K562 (cell line): Measurements from ENCODE around the gene DPEP2. TPM values are rescaled to one million over a fixed set of nuclear protein-coding genes. Genes with fewer than 3 reads are reported as not detected.

Experiments
- GTF2F1 ChIP-seq: IDR thresholded peaks from 2 replicates; pipeline ENCODE4 v1.6.1; 2011; ENCODE audit warnings: low read depth, low read length, improper control_type of control experiment
- HEY1 ChIP-seq: fragments of 250-450 bp; sonication (Bioruptor Pico); IDR thresholded peaks from 2 replicates; pipeline ENCODE4 v1.5.0; 2020; ENCODE audit warnings: mild to moderate bottlenecking, moderate library complexity, borderline replicate concordance
- MAFK ChIP-seq: IDR thresholded peaks from 2 replicates; pipeline ENCODE4 v1.6.1; 2011; ENCODE audit warnings: low read length, improper control_type of control experiment
- SAFB ChIP-seq: fragments of 200-400 bp; formaldehyde crosslinking; IDR thresholded peaks from 2 replicates; pipeline ENCODE4 v1.6.1; 2017; ENCODE audit warnings: low read depth, low read length, borderline replicate concordance
- TAF9B ChIP-seq: fragments of 450-650 bp; IDR thresholded peaks from 2 replicates; pipeline ENCODE4 v1.6.1; 2018; ENCODE audit warnings: mild to moderate bottlenecking; ENCODE audit not compliant: partially characterized antibody
- TRIM28 ChIP-seq: fragments of 450-650 bp; IDR thresholded peaks from 2 replicates; pipeline ENCODE4 v1.6.1; 2017
- ZNF408 ChIP-seq: fragments of 250-450 bp; sonication (Bioruptor Pico); IDR thresholded peaks from 2 replicates; pipeline ENCODE4 v1.4.0; 2020; ENCODE audit warnings: low read depth, mild to moderate bottlenecking, moderate library complexity
- ZNF717 ChIP-seq: fragments of 250-450 bp; sonication (Bioruptor Pico); IDR thresholded peaks from 2 replicates; pipeline ENCODE4 v1.5.0; 2021
- polyA plus RNA-seq, 8 experiments: library from polyadenylated mRNA; depleted of rRNA in 4 of 8; stranded (reverse) in 5 of 8; unstranded in 3 of 8; fragments of >200 nt; fragmentation: Nextera tagmentation in 2 of 8; fragmentation: Illumina TruSeq in 1 of 8; extraction: Ambion mirVana in 2 of 8; extraction: Trizol in 1 of 8; gene quantifications; 2 replicates each; pipeline versions ENCODE4 v1.2.1 to v1.2.3, GENCODE V29; 2011 to 2014; ENCODE audit warnings: inconsistent platforms in 1 of 8, missing spikeins in 1 of 8
- total RNA-seq, 7 experiments: library from RNA; depleted of rRNA in 6 of 7; stranded (reverse); fragments of >200 nt in 6 of 7; fragmentation: Illumina TruSeq in 2 of 7; extraction: Trizol in 2 of 7; gene quantifications; 2 replicates each; pipeline versions ENCODE4 v1.2.1 to v1.2.3, GENCODE V29; 2011 to 2021; ENCODE audit warnings: low replicate concordance in 1 of 7
- TF ChIP-seq, protein P1 (sequence below): fragments of 450-650 bp; formaldehyde crosslinking; IDR thresholded peaks from 2 replicates; pipeline ENCODE4 v1.4.0; 2020; ENCODE audit warnings: mild to moderate bottlenecking, moderate library complexity
- TF ChIP-seq, protein P2 (sequence below), 3 experiments: fragments of 200-800 bp in 1 of 3; fragments of 250-450 bp in 1 of 3; fragments of 450-650 bp in 1 of 3; sonication (Bioruptor Pico) in 1 of 3; sonication (Bioruptor generic) in 1 of 3; formaldehyde crosslinking in 1 of 3; IDR thresholded peaks; 2 replicates each; pipeline versions ENCODE4 v1.6.1 to v1.8.0; 2016 to 2022; ENCODE audit warnings: mild to moderate bottlenecking in 2 of 3, missing genetic modification characterization in 2 of 3, missing compliant biosample characterization in 1 of 3, moderate library complexity in 1 of 3
- TF ChIP-seq, protein P3 (sequence below): fragments of 450-650 bp; IDR thresholded peaks from 2 replicates; pipeline ENCODE4 v1.6.1; 2018; ENCODE audit not compliant: partially characterized antibody
- TF ChIP-seq, protein P4 (sequence below): fragments of 250-450 bp; sonication (Bioruptor Pico); IDR thresholded peaks from 2 replicates; pipeline ENCODE4 v1.4.0; 2020; ENCODE audit warnings: mild to moderate bottlenecking, moderate library complexity
- TF ChIP-seq, protein P5 (sequence below): fragments of 450-650 bp; IDR thresholded peaks from 2 replicates; pipeline ENCODE4 v1.6.1; 2016

The DPEP2 gene
- total and polyA plus RNA-seq, 9 of the 15 experiments (the other 6 are each of a cell fraction or from before 2014, with no cell fraction given), result 0.14 to 1.2 (median 0.38) TPM

DNA sequence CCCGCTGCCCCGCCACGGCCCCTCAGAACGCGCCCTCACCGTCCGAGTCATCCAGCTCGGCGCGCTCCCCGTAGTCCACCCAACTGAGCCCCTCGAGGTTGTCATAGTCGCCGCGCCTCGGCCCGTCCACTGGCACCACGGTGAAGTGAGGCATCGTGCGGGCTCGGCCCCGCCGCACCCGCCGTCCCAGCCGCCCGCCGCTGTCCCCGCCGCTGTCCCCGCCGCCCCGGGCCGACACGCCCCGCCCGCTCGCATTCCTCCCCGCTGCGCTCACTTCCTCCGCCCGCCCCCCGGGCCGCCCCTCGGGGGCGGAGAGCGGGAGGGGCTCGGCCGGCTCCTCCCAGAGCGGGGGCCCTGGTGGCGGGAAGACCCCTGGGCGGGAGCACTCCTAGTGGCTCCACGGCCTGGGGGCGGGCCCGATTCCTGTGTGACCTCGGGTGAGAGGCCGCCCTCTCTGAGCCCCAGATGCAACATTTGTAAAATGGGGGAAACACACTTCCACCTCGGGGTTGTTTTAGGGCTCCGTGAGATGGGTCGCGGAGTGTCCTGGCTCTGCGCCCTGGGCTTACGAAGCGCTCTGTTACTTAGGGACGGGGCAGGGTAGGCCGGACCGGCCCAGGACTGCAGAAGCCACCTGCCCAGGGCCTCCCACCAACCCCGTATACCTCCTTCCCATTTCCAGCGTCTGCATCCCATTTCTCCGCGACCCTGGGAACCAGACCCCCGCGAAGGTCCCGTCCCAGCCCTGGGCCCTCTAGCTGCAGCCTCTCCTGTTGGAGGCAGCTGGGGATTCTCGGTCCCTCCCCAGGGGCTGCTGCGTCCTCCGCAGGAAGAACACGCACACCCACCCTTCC is 30.7 kb downstream of the DPEP2 start, which contains the start of gene SLC12A4 (continued):
- TF ChIP-seq SAFB (no peak), TAF9B (no peak), GTF2F1 (no peak), HEY1 (no peak), MAFK (no peak), TRIM28 (no peak), ZNF408 (CRISPR knock-in tag) (no peak), ZNF717 (CRISPR knock-in tag) (no peak)
- TF ChIP-seq, protein P1, sequence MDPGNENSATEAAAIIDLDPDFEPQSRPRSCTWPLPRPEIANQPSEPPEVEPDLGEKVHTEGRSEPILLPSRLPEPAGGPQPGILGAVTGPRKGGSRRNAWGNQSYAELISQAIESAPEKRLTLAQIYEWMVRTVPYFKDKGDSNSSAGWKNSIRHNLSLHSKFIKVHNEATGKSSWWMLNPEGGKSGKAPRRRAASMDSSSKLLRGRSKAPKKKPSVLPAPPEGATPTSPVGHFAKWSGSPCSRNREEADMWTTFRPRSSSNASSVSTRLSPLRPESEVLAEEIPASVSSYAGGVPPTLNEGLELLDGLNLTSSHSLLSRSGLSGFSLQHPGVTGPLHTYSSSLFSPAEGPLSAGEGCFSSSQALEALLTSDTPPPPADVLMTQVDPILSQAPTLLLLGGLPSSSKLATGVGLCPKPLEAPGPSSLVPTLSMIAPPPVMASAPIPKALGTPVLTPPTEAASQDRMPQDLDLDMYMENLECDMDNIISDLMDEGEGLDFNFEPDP (CRISPR knock-in tag), result no peak
- TF ChIP-seq, protein P2, sequence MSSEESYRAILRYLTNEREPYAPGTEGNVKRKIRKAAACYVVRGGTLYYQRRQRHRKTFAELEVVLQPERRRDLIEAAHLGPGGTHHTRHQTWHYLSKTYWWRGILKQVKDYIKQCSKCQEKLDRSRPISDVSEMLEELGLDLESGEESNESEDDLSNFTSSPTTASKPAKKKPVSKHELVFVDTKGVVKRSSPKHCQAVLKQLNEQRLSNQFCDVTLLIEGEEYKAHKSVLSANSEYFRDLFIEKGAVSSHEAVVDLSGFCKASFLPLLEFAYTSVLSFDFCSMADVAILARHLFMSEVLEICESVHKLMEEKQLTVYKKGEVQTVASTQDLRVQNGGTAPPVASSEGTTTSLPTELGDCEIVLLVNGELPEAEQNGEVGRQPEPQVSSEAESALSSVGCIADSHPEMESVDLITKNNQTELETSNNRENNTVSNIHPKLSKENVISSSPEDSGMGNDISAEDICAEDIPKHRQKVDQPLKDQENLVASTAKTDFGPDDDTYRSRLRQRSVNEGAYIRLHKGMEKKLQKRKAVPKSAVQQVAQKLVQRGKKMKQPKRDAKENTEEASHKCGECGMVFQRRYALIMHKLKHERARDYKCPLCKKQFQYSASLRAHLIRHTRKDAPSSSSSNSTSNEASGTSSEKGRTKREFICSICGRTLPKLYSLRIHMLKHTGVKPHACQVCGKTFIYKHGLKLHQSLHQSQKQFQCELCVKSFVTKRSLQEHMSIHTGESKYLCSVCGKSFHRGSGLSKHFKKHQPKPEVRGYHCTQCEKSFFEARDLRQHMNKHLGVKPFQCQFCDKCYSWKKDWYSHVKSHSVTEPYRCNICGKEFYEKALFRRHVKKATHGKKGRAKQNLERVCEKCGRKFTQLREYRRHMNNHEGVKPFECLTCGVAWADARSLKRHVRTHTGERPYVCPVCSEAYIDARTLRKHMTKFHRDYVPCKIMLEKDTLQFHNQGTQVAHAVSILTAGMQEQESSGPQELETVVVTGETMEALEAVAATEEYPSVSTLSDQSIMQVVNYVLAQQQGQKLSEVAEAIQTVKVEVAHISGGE (CRISPR knock-in tag; IDR thresholded peaks at IDR 0.05), result no peak
- TF ChIP-seq, protein P3, sequence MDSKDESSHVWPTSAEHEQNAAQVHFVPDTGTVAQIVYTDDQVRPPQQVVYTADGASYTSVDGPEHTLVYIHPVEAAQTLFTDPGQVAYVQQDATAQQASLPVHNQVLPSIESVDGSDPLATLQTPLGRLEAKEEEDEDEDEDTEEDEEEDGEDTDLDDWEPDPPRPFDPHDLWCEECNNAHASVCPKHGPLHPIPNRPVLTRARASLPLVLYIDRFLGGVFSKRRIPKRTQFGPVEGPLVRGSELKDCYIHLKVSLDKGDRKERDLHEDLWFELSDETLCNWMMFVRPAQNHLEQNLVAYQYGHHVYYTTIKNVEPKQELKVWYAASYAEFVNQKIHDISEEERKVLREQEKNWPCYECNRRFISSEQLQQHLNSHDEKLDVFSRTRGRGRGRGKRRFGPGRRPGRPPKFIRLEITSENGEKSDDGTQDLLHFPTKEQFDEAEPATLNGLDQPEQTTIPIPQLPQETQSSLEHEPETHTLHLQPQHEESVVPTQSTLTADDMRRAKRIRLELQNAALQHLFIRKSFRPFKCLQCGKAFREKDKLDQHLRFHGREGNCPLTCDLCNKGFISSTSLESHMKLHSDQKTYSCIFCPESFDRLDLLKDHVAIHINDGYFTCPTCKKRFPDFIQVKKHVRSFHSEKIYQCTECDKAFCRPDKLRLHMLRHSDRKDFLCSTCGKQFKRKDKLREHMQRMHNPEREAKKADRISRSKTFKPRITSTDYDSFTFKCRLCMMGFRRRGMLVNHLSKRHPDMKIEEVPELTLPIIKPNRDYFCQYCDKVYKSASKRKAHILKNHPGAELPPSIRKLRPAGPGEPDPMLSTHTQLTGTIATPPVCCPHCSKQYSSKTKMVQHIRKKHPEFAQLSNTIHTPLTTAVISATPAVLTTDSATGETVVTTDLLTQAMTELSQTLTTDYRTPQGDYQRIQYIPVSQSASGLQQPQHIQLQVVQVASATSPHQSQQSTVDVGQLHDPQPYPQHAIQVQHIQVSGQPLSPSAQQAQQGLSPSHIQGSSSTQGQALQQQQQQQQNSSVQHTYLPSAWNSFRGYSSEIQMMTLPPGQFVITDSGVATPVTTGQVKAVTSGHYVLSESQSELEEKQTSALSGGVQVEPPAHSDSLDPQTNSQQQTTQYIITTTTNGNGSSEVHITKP, result no peak
- TF ChIP-seq, protein P4, sequence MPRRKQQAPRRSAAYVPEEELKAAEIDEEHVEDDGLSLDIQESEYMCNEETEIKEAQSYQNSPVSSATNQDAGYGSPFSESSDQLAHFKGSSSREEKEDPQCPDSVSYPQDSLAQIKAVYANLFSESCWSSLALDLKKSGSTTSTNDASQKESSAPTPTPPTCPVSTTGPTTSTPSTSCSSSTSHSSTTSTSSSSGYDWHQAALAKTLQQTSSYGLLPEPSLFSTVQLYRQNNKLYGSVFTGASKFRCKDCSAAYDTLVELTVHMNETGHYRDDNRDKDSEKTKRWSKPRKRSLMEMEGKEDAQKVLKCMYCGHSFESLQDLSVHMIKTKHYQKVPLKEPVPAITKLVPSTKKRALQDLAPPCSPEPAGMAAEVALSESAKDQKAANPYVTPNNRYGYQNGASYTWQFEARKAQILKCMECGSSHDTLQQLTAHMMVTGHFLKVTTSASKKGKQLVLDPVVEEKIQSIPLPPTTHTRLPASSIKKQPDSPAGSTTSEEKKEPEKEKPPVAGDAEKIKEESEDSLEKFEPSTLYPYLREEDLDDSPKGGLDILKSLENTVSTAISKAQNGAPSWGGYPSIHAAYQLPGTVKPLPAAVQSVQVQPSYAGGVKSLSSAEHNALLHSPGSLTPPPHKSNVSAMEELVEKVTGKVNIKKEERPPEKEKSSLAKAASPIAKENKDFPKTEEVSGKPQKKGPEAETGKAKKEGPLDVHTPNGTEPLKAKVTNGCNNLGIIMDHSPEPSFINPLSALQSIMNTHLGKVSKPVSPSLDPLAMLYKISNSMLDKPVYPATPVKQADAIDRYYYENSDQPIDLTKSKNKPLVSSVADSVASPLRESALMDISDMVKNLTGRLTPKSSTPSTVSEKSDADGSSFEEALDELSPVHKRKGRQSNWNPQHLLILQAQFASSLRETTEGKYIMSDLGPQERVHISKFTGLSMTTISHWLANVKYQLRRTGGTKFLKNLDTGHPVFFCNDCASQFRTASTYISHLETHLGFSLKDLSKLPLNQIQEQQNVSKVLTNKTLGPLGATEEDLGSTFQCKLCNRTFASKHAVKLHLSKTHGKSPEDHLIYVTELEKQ, result no peak
- TF ChIP-seq, protein P5, sequence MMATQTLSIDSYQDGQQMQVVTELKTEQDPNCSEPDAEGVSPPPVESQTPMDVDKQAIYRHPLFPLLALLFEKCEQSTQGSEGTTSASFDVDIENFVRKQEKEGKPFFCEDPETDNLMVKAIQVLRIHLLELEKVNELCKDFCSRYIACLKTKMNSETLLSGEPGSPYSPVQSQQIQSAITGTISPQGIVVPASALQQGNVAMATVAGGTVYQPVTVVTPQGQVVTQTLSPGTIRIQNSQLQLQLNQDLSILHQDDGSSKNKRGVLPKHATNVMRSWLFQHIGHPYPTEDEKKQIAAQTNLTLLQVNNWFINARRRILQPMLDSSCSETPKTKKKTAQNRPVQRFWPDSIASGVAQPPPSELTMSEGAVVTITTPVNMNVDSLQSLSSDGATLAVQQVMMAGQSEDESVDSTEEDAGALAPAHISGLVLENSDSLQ, result no peak
